PFSK-1 (cell line): ENCODE data around the gene TMEM151A.

Experiments
- FOXP2 ChIP-seq: optimal IDR thresholded peaks from 2 replicates; pipeline ENCODE3; 2011; ENCODE audit warnings: borderline replicate concordance, control low read depth, inconsistent platforms; ENCODE audit not compliant: insufficient read depth; ENCODE audit errors: extremely low read length, extremely low read depth
- POLR2AphosphoS5 ChIP-seq: IDR thresholded peaks from 2 replicates; pipeline ENCODE4 v1.6.1; 2012; ENCODE audit warnings: low read depth, mild to moderate bottlenecking, control low read depth, low read length, moderate library complexity
- REST ChIP-seq, 2 experiments: IDR thresholded peaks; 2 replicates each; pipeline versions ENCODE4 v1.6.1 to v1.8.0; 2011 to 2012; ENCODE audit warnings: low read depth in 2 of 2, low read length in 2 of 2, control low read depth in 1 of 2, inconsistent platforms in 1 of 2, mild to moderate bottlenecking in 1 of 2, moderate library complexity in 1 of 2; ENCODE audit not compliant: insufficient read depth in 1 of 2
- SIN3A ChIP-seq: IDR thresholded peaks from 2 replicates; pipeline ENCODE4 v1.6.1; 2012; ENCODE audit warnings: mild to moderate bottlenecking, low read length, moderate library complexity, borderline replicate concordance; ENCODE audit not compliant: insufficient read depth
- TAF1 ChIP-seq: IDR thresholded peaks from 2 replicates; pipeline ENCODE4 v1.6.1; 2012; ENCODE audit warnings: low read length, control low read depth, borderline replicate concordance; ENCODE audit not compliant: insufficient read depth

TMEM151A gene

GRCh38 chr11:66281001-66281400, 10.7 kb upstream of the TMEM151A start:
- TF ChIP-seq TAF1 (no peak), SIN3A (no peak), REST (IDR thresholded peaks at IDR 0.05; ENCODE audit: insufficient read depth in 1 of 2, low read depth in 2 of 2, low read length in 2 of 2) (no peak), POLR2AphosphoS5 (no peak), FOXP2 (no peak)

DNA sequence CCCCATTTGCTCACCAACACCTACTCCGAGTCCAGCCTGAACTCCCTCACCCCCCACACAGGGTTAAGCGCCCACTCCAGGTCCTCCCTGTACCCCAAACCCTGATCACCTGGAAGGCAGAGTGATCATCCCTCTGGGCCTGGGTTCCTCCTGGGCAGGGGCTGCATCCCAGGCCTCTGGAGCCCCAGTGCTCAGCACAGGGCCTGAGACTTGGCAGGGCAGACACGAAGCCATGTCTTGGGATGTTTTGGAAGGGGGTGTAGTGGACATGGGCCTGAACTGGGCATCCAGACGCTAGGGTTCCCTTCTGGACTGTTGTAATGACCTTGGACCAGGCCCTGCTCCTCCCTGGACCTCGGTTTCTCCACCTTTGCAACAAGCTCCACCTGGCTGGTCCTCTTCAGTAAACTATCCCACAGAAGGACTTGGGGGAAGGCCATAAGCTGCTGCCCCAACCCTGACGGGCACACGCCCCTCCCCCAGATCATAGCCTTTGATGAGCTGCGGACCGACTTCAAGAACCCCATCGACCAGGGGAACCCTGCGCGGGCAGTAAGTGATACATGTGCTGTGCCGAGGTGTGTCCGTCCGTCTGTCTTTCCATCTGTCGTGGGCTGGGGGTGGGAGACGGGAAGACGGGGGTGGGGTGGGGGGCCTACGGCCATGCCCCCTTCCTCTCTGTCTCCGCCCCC, 9.8 kb upstream of the TMEM151A start:
- TF ChIP-seq POLR2AphosphoS5 (peak; percentile 10; the same call in 1 of the 2 replicates), SIN3A (no peak)

GRCh38 chr11:66282468-66283455, 8.9 kb upstream of the TMEM151A start:
- TF ChIP-seq TAF1 (no peak), SIN3A (peak; percentile 89; the same call in 1 of the 2 replicates), POLR2AphosphoS5 (peak; percentile 20; the same call in 1 of the 2 replicates), FOXP2 (no peak), REST (IDR thresholded peaks at IDR 0.05; ENCODE audit: insufficient read depth in 1 of 2, low read depth in 2 of 2, low read length in 2 of 2) (no peak)

- no peak for TF ChIP-seq SIN3A
- TF ChIP-seq TAF1 = no peak
- TF ChIP-seq FOXP2 = no peak
- no peak for TF ChIP-seq POLR2AphosphoS5
These were observed 8.1 kb upstream of the TMEM151A start for GRCh38 chr11:66283461-66284105.

DNA sequence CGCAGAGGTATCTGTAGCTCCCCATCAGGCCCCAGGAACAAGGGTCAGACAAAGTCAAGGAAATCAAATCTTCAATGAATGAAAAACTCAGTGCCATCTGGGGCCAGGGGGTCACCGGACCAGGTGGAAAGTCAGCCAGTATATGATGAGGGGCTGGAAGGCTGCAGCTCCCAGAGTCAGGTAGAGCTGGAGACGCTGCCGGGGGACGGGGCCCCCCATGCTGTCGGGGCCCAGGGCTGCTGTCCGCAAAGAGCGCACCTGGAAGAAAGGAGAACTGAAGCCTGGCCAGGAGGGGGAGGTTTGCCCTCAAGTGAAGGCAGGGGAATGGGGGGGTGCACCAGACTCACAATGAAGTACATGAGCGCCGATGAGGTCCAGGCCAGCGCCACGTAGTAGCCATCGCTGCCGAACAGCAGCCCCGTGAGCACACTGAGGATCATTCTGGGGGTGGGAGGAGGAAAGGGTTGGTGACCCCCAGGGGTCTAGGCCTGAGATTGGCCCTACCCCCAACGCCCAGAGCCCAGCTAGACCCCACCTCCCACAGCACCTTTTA, 7.1 kb upstream of the TMEM151A start:
- TF ChIP-seq SIN3A = no peak
- TF ChIP-seq FOXP2 = no peak
- TF ChIP-seq TAF1 = no peak
- TF ChIP-seq REST (IDR thresholded peaks at IDR 0.05; ENCODE audit: insufficient read depth in 1 of 2, low read depth in 2 of 2, low read length in 2 of 2) = no peak
- TF ChIP-seq POLR2AphosphoS5 = no peak
